Nephron (organoid): ENCODE results near the gene XPR1.

Experiments used
- H3K27ac Mint-ChIP-seq, 3 experiments: 2 replicates each; pipeline ENCODE4 v1.8.0; 2020; ENCODE audit warnings: mixed read lengths in 3 of 3, mild to moderate bottlenecking in 2 of 3, moderate library complexity in 1 of 3
- H3K27me3 Mint-ChIP-seq: 2 replicates; pipeline ENCODE4 v1.8.0; 2021; ENCODE audit warnings: low read depth, mild to moderate bottlenecking, moderate library complexity, mixed read lengths
- H3K36me3 Mint-ChIP-seq: 2 replicates; pipeline ENCODE4 v1.8.0; 2020; ENCODE audit warnings: low read depth, mixed read lengths
- H3K4me1 Mint-ChIP-seq: 2 replicates; pipeline ENCODE4 v1.8.0; 2020; ENCODE audit warnings: mixed read lengths
- H3K4me3 Mint-ChIP-seq, 3 experiments: 2 replicates each; pipeline ENCODE4 v1.8.0; 2020; ENCODE audit warnings: mild to moderate bottlenecking in 3 of 3, mixed read lengths in 3 of 3, moderate library complexity in 2 of 3
- H3K9me3 Mint-ChIP-seq: 2 replicates; pipeline ENCODE4 v1.8.0; 2020; ENCODE audit warnings: mixed read lengths
- TF ChIP-seq, protein P1 (sequence below), 3 experiments: fragments of 200-600 bp; sonication (generic); IDR thresholded peaks; one replicate each; pipeline ENCODE4 v1.5.0; 2021; ENCODE audit warnings: antibody characterized with exemption in 3 of 3; ENCODE audit not compliant: unreplicated experiment in 3 of 3

Gene XPR1

DNA sequence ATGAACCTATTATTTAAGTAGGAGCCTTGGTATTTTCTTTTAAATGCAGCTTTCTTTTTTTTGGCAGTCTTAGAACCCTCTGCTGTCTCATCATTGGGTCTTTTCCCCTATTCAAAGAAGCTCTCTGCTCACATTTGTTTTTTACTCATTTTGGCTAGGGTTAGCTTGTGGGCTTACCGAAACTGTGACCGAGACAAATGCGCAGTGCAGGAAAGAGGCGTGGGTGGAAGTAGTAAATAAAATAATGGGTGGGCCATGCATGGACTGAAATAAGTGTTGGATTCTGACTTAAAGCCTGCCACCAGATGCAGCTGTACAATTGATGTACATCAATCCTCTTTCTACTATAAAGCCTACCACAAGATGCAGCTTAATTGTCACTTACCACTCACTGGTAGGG, 14.7 kb downstream of the XPR1 start:
- H3K27me3 Mint-ChIP-seq: no peaks in the 10 kb centered on the region
- TF ChIP-seq, protein P1, sequence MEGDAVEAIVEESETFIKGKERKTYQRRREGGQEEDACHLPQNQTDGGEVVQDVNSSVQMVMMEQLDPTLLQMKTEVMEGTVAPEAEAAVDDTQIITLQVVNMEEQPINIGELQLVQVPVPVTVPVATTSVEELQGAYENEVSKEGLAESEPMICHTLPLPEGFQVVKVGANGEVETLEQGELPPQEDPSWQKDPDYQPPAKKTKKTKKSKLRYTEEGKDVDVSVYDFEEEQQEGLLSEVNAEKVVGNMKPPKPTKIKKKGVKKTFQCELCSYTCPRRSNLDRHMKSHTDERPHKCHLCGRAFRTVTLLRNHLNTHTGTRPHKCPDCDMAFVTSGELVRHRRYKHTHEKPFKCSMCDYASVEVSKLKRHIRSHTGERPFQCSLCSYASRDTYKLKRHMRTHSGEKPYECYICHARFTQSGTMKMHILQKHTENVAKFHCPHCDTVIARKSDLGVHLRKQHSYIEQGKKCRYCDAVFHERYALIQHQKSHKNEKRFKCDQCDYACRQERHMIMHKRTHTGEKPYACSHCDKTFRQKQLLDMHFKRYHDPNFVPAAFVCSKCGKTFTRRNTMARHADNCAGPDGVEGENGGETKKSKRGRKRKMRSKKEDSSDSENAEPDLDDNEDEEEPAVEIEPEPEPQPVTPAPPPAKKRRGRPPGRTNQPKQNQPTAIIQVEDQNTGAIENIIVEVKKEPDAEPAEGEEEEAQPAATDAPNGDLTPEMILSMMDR (IDR thresholded peaks at IDR 0.05; ENCODE audit: unreplicated experiment in 3 of 3): no peak
- no peak overlapping the region for H3K27ac Mint-ChIP-seq
- H3K4me1 Mint-ChIP-seq: no peaks in the 10 kb centered on the region
- H3K9me3 Mint-ChIP-seq: no peaks in the 10 kb centered on the region
- H3K4me3 Mint-ChIP-seq: no peak overlapping the region
- peaks cover 14% of the 10 kb centered on the region for H3K36me3 Mint-ChIP-seq

DNA sequence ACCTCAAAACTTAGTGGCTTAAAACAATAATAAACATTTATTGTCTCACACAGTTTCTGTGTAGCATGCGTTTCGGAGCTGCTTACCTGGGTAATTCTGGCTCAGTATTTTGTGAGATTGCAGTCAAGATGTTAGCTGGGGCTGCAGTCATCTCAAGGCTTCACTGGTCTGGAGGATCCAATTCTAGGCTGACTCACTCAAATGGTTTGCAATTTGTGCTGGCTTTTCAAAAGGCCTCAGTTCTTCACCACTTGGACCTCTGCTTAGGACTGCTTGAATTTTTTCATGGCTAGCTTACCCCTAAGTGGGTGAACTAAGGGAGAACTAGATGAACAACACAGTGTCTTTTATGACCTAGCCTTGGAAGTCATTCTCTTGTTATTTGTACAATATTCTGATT, 21.0 kb downstream of the XPR1 start:
- Mint-ChIP-seq H3K27me3 (peaks cover 3% of the 10 kb centered on the region), H3K4me1 (no peaks in the 10 kb centered on the region), H3K36me3 (peaks cover 27% of the 10 kb centered on the region), H3K27ac (no peak overlapping the region), H3K9me3 (peaks cover 18% of the 10 kb centered on the region), H3K4me3 (no peak overlapping the region)
- TF ChIP-seq, protein P1 (IDR thresholded peaks at IDR 0.05; ENCODE audit: unreplicated experiment in 3 of 3): no peak

DNA sequence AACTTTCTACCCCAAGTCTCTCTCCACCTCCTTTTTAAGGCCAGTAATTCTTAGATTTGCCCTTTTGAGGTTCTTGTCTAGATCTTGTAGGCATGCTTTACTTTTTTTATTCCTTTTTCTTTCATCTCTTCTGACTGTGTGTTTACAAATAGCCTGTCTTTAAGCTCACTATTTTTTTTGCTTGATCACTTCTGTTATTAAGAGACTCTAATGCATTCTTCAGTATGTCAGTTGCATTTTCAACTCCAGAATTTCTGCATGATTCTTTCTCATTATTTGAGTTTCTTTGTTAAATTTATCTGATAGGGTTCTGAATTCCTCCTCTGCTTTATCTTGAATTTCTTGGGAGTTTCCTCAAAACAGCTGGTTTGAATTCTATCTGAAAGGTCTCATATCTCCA, 30.9 kb downstream of the XPR1 start:
- no peak overlapping the region for H3K27ac Mint-ChIP-seq
- TF ChIP-seq, protein P1 (IDR thresholded peaks at IDR 0.05; ENCODE audit: unreplicated experiment in 3 of 3): no peak

DNA sequence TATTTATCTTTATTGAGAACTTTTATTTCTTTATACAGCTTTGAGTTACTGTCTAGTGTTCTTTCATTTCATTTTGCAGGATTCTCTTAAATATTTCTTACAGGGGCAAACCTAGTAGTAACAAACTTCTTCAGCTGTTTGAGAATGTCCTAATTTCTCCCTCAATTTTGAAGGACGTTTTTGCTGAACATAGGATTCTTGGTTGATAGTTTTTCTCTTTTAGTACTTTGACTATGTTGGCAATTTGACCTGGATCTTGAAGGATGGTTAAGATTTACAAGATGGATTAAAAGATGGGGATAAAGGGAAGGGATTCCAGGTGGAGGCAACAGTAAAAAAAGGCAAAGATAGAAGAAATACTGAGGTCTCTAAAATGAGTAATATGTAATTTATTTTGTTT, 38.9 kb downstream of the XPR1 start:
- TF ChIP-seq, protein P1 (IDR thresholded peaks at IDR 0.05; ENCODE audit: unreplicated experiment in 3 of 3): no peak
- no peaks in the 10 kb centered on the region for H3K4me1 Mint-ChIP-seq
- no peaks in the 10 kb centered on the region for H3K27me3 Mint-ChIP-seq
- H3K27ac Mint-ChIP-seq: no peak overlapping the region
- H3K9me3 Mint-ChIP-seq: peaks cover 43% of the 10 kb centered on the region
- H3K36me3 Mint-ChIP-seq: peaks cover 56% of the 10 kb centered on the region
- no peak overlapping the region for H3K4me3 Mint-ChIP-seq

More for the DNA sequence above, 30.9 kb downstream of the XPR1 start:
- Mint-ChIP-seq H3K9me3 (peaks cover 84% of the 10 kb centered on the region), H3K4me1 (no peaks in the 10 kb centered on the region), H3K4me3 (no peak overlapping the region), H3K36me3 (peaks cover 83% of the 10 kb centered on the region), H3K27me3 (no peaks in the 10 kb centered on the region)

DNA sequence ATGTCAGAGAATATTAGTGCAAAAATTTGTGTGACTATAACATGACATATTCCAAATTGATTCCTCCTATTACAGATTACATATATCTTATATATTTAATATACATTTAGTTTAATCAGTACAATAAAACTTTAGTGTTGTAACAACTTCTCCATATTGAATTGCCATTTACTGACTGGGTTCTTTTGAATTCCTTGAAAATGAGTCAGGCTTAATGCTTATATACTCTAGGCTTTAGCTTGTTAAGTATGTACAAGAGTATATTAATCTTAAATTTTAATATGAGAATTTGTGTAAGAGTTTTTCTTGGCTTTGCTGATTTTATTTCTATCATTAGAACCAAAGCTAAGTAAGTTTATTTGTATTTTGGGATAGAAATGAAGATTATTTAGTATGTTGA, 40.3 kb downstream of the XPR1 start:
- Mint-ChIP-seq H3K27ac (no peak overlapping the region), H3K4me1 (no peaks in the 10 kb centered on the region), H3K36me3 (peaks cover 44% of the 10 kb centered on the region), H3K4me3 (no peak overlapping the region), H3K9me3 (peaks cover 30% of the 10 kb centered on the region), H3K27me3 (no peaks in the 10 kb centered on the region)
- TF ChIP-seq, protein P1 (IDR thresholded peaks at IDR 0.05; ENCODE audit: unreplicated experiment in 3 of 3): no peak

DNA sequence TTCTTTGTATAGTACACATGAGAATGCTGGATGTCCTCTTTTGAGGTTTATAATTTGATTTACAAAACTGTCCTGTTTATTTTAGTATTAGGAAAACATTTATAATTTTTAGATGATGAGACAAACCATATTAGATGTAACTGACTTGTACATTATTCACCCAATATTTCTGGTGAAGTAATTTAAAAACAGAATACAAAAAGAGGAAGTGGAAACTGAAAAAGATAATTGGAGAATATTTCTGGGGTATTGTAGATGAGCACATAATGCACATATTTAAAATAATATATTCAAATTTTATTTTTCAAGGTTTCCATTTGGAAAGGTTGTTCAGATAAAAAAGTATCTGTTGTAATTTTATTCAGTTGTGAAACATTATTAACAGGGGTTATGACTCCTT, 40.7 kb downstream of the XPR1 start:
- H3K36me3 Mint-ChIP-seq: peaks cover 40% of the 10 kb centered on the region
- no peak overlapping the region for H3K4me3 Mint-ChIP-seq
- TF ChIP-seq, protein P1 (IDR thresholded peaks at IDR 0.05; ENCODE audit: unreplicated experiment in 3 of 3): no peak
- peaks cover 27% of the 10 kb centered on the region for H3K9me3 Mint-ChIP-seq
- H3K27ac Mint-ChIP-seq: no peak overlapping the region
- H3K4me1 Mint-ChIP-seq: no peaks in the 10 kb centered on the region
- H3K27me3 Mint-ChIP-seq: no peaks in the 10 kb centered on the region
